Left renal cortex interstitium (tissue), 4 donors: ENCODE data around the gene PSMA5. TPM values are rescaled to one million over a fixed set of nuclear protein-coding genes. Genes with fewer than 3 reads are reported as not detected.

Experiments
- DNase-seq, 4 donors: peaks; one replicate each; pipeline ENCODE4 v3.0.0-alpha.2; 2013; ENCODE audit warnings: low read depth in 4 of 4, low spot score in 2 of 4, missing footprints in 1 of 4
- polyA plus RNA-seq, 4 donors: library from polyadenylated mRNA; unstranded; fragments of 120-200 nt; gene quantifications; one replicate each; pipeline ENCODE4 v1.2.1, GENCODE V29; 2013; ENCODE audit not compliant: insufficient read length in 4 of 4

Gene PSMA5
- polyA plus RNA-seq, 4 donors, result 94.8 to 123 (median 107) TPM

GRCh38 chr1:109371341-109371739 lies 54.9 kb downstream of the PSMA5 start:
- DNase-seq, result no peak

GRCh38 chr1:109370712-109371340 lies 55.4 kb downstream of the PSMA5 start:
- DNase-seq, result no peak

- DNase-seq, result no peak
These were observed 57.0 kb downstream of the PSMA5 start for GRCh38 chr1:109369167-109369746.

GRCh38 chr1:109368464-109368863 lies 57.8 kb downstream of the PSMA5 start:
- no peak for DNase-seq

GRCh38 chr1:109367626-109368025 lies 58.6 kb downstream of the PSMA5 start:
- DNase-seq, result no peak

GRCh38 chr1:109365642-109366204 lies 60.5 kb downstream of the PSMA5 start:
- no peak for DNase-seq

GRCh38 chr1:109361649-109362048 lies 64.6 kb downstream of the PSMA5 start:
- DNase-seq, result no peak

GRCh38 chr1:109361069-109361468 lies 65.2 kb downstream of the PSMA5 start:
- DNase-seq, result no peak

GRCh38 chr1:109357616-109358015 lies 68.6 kb downstream of the PSMA5 start:
- no peak for DNase-seq

- no peak for DNase-seq
These were observed 69.3 kb downstream of the PSMA5 start for GRCh38 chr1:109356915-109357314.

- no peak for DNase-seq
These were observed 69.7 kb downstream of the PSMA5 start for GRCh38 chr1:109356505-109356904.

- no peak for DNase-seq
These were observed 71.3 kb downstream of the PSMA5 start for GRCh38 chr1:109354929-109355328.

- DNase-seq, result no peak
These were observed 74.8 kb downstream of the PSMA5 start for GRCh38 chr1:109351457-109351856.

GRCh38 chr1:109350655-109351054 lies 75.6 kb downstream of the PSMA5 start:
- DNase-seq, result no peak

- no peak for DNase-seq
These were observed 76.1 kb downstream of the PSMA5 start for GRCh38 chr1:109350182-109350581.

Other genes with a start within 250 kb of the PSMA5 start
- 100 to 1,000 TPM; 125 to 152 (median 131) TPM for gene SARS1, start 212.5 kb downstream of the PSMA5 start, polyA plus RNA-seq
- 10 to 100 TPM; 23.6 to 46.9 (median 32.9) TPM for gene CELSR2, start 176.9 kb downstream of the PSMA5 start, polyA plus RNA-seq
- gene PSRC1, start 143.3 kb downstream of the PSMA5 start, polyA plus RNA-seq, result 10 to 100 TPM; 22.2 to 29.6 (median 27.6) TPM
- gene MYBPHL, start 119.4 kb downstream of the PSMA5 start, polyA plus RNA-seq, result under 1 TPM in 2 of 4 donors, not detected in 2; 0.09 to 0.30 TPM
- 10 to 100 TPM; 52.1 to 60.4 (median 56.9) TPM for gene SORT1, start 28.5 kb downstream of the PSMA5 start, polyA plus RNA-seq
- gene SYPL2, start 40.1 kb upstream of the PSMA5 start, polyA plus RNA-seq, result 10 to 100 TPM in 2 of 4 donors, 1 to 10 TPM in 2; 5.6 to 14.0 (median 11.2) TPM
- gene ATXN7L2, start 57.5 kb upstream of the PSMA5 start, polyA plus RNA-seq, result 10 to 100 TPM in 3 of 4 donors, 1 to 10 TPM in 1; 6.9 to 17.7 (median 11.8) TPM
- 10 to 100 TPM in 1 of 4 donors, 1 to 10 TPM in 3; 7.8 to 10.1 (median 8.9) TPM for gene CYB561D1, start 67.6 kb upstream of the PSMA5 start, polyA plus RNA-seq
- gene AMIGO1, start 83.3 kb upstream of the PSMA5 start, polyA plus RNA-seq, result 10 to 100 TPM in 1 of 4 donors, 1 to 10 TPM in 3; 7.2 to 10.0 (median 8.1) TPM
- 1 to 10 TPM in 2 of 4 donors, under 1 TPM in 2; 0.58 to 1.0 (median 0.81) TPM for gene GPR61, start 113.4 kb upstream of the PSMA5 start, polyA plus RNA-seq
- gene GNAI3, start 122.2 kb upstream of the PSMA5 start, polyA plus RNA-seq, result 10 to 100 TPM; 10.1 to 13.8 (median 12.2) TPM
- not detected for gene GNAT2, start 193.2 kb upstream of the PSMA5 start, polyA plus RNA-seq
- 10 to 100 TPM; 40.7 to 66.9 (median 51.5) TPM for gene AMPD2, start 193.4 kb upstream of the PSMA5 start, polyA plus RNA-seq
- gene GSTM4, start 229.7 kb upstream of the PSMA5 start, polyA plus RNA-seq, result 10 to 100 TPM; 49.3 to 65.5 (median 61.8) TPM
- gene GSTM2, start 241.6 kb upstream of the PSMA5 start, polyA plus RNA-seq, result 100 to 1,000 TPM; 143 to 275 (median 238) TPM